Activated B cell treated with CpG ODN at 0.5 μM for 24 hours (primary cell): Measurements from ENCODE around the gene NBPF3. TPM values are rescaled to one million over a fixed set of nuclear protein-coding genes. Genes with fewer than 3 reads are reported as not detected.
"Not testable (repeated sequence)": the region's sequence is repeated elsewhere in the genome, so short reads cannot be mapped to it uniquely, and the experiment has no call there.

Source experiments
- ATAC-seq: fragments of 200-7000 bp; cut with Tn5 transposase; one replicate; pipeline ENCODE4 v1.10.0; 2021; ENCODE audit warnings: low read depth, mild to moderate bottlenecking, moderate library complexity
- CTCF ChIA-PET: fragments of 350-600 bp; sonication (Branson Sonifier 250); formaldehyde crosslinking; loops from one replicate; lab custom pipeline; 2021; ENCODE audit warnings: antibody characterized with exemption; lab: Charles Lee
- POLR2A ChIA-PET: fragments of 350-600 bp; sonication (Branson Sonifier 250); formaldehyde crosslinking; loops from one replicate; lab custom pipeline; 2021; ENCODE audit warnings: antibody characterized with exemption; lab: Charles Lee
- DNase-seq: peaks from one replicate; pipeline ENCODE4 v3.0.0; 2022
- H3K27ac Mint-ChIP-seq: one replicate; pipeline ENCODE4 v1.8.0; 2020; ENCODE audit warnings: mixed read lengths
- H3K27me3 Mint-ChIP-seq: one replicate; pipeline ENCODE4 v1.8.0; 2021; ENCODE audit warnings: mixed read lengths
- H3K36me3 Mint-ChIP-seq: one replicate; pipeline ENCODE4 v1.8.0; 2021; ENCODE audit warnings: low read depth, mixed read lengths
- H3K4me1 Mint-ChIP-seq: one replicate; pipeline ENCODE4 v1.8.0; 2021; ENCODE audit warnings: mixed read lengths
- H3K4me3 Mint-ChIP-seq: one replicate; pipeline ENCODE4 v1.8.0; 2020; ENCODE audit warnings: mild to moderate bottlenecking, mixed read lengths
- H3K9me3 Mint-ChIP-seq: one replicate; pipeline ENCODE4 v1.8.0; 2020; ENCODE audit warnings: mixed read lengths
- intact Hi-C: fragments of 100-400 bp; cut with micrococcal nuclease; formaldehyde crosslinking; loops from one replicate; pipeline ENCODE4 v1.15.1; 2024
- total RNA-seq: library from RNA; stranded (reverse); gene quantifications from 2 replicates; pipeline ENCODE4 v1.2.3, GENCODE V29; 2022
- TF ChIP-seq, protein P1 (sequence below): fragments of 200-600 bp; IDR thresholded peaks from one replicate; pipeline ENCODE4 v1.8.0; 2022; ENCODE audit warnings: antibody characterized with exemption, mild to moderate bottlenecking

NBPF3 gene
- total RNA-seq, 1 donor from 2014 or later, result 4.3 TPM

DNA sequence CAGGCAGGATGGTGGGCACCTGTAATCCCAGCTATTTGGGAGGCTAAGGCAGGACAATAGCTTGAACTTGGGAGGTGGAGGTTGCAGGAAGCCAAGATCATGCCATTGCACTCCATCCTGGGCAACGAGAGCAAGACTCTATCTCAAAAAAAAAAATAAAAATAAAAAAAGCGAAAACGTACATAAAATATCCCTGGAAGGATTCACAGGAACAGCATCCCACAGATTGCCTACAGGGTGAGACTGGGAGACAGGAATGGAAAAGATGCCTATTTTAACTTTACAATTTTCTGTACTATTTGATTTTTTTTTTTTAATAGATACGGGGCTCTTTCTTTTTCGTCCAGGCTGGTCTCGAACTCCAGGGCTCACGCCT, 604 bp upstream of the NBPF3 start:
- Mint-ChIP-seq H3K4me3 (peak overlapping the region; percentile 90), H3K36me3 (no peaks in the 10 kb centered on the region), H3K9me3 (no peaks in the 10 kb centered on the region), H3K27ac (peak overlapping the region; percentile 73), H3K4me1 (peaks cover 16% of the 10 kb centered on the region), H3K27me3 (peaks cover 19% of the 10 kb centered on the region)
- TF ChIP-seq, protein P1, sequence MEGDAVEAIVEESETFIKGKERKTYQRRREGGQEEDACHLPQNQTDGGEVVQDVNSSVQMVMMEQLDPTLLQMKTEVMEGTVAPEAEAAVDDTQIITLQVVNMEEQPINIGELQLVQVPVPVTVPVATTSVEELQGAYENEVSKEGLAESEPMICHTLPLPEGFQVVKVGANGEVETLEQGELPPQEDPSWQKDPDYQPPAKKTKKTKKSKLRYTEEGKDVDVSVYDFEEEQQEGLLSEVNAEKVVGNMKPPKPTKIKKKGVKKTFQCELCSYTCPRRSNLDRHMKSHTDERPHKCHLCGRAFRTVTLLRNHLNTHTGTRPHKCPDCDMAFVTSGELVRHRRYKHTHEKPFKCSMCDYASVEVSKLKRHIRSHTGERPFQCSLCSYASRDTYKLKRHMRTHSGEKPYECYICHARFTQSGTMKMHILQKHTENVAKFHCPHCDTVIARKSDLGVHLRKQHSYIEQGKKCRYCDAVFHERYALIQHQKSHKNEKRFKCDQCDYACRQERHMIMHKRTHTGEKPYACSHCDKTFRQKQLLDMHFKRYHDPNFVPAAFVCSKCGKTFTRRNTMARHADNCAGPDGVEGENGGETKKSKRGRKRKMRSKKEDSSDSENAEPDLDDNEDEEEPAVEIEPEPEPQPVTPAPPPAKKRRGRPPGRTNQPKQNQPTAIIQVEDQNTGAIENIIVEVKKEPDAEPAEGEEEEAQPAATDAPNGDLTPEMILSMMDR, result no peak
- ChIA-PET CTCF (no interaction called here), POLR2A (no interaction called here)
- no peak for DNase-seq
- no peak for ATAC-seq
- intact Hi-C loops, result no loop called here

DNA sequence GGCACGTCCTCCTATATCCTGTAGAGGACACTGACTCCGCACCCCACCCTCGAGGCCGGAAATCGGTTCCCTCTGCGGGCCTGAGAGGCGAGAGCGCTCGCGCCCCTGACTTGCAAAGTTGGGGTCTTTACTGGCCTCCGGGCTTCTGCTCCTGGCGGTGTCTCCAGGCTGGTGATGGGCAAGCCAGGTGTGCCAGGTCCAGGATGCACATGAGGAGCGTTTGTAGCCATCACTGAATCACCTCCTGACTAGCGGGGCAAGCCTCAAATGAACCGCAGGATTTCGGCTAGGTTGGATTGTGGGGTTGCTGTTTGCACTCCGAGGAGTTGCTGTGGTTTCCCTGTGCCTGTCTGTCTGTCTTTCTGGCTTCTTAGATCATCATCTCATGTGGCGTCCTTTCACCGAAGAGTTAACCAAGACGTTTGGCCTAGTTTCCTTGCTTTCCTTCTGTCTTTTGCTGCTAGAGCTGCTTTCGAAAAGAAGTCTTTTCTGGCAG, 741 bp downstream of the NBPF3 start:
- H3K9me3 Mint-ChIP-seq, ATAC-seq, POLR2A ChIA-PET, H3K36me3 Mint-ChIP-seq, H3K27ac Mint-ChIP-seq, CTCF ChIA-PET, DNase-seq: not testable (repeated sequence)
- Mint-ChIP-seq H3K4me1 (peaks cover 16% of the 10 kb centered on the region), H3K4me3 (peak overlapping the region; percentile 90), H3K27me3 (peaks cover 10% of the 10 kb centered on the region)
- intact Hi-C loops, result loop anchor here (10.0 kb wide), 1 partner anchor 186 kb away; no protein-coding TSS in a partner anchor

DNA sequence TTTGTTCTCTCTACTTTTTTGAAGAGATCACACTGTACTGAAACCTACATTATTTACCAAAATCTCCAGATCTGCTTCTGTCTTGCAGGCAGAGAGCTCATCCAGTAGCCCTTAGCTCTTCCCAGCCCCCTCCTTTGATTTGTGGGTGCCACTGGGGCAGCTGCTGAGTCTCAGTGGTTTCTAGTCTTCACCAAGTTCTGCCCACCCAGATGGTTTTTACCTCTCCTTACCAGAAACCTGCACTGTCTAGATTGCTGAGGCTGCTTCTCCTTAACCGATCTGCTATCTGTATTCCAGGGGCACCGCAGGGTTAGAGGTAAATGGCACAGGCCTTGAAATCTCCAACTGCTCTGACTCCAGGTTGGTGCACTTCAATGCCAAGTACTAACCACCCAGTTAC, 6.7 kb downstream of the NBPF3 start:
- H3K27me3 Mint-ChIP-seq, ATAC-seq, CTCF ChIA-PET, H3K4me3 Mint-ChIP-seq, DNase-seq, H3K27ac Mint-ChIP-seq, H3K4me1 Mint-ChIP-seq, POLR2A ChIA-PET, H3K9me3 Mint-ChIP-seq: not testable (repeated sequence)
- intact Hi-C loops, result loop anchor here (10.0 kb wide), 1 partner anchor 192 kb away; no protein-coding TSS in a partner anchor
- peaks cover 16% of the 10 kb centered on the region for H3K36me3 Mint-ChIP-seq

DNA sequence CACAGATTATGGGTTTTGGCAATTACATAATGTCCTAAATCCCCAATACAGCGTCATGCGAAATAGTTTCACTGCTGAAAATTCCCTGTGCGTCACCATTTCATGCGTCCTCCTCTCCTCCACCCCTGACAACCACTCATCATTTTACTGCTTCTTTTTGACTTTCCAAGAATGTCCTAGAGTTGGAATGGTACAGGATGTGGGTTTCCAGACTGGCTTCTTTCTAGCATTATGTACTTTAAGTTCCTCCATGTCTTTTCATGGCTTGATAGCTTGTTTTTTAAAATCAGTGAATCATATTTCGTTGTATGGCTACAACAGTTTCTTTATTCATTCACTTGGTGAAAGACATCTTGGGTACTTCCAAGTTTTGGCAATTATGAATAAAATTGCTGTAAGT, 7.4 kb downstream of the NBPF3 start:
- Mint-ChIP-seq H3K27me3 (peaks cover 2% of the 10 kb centered on the region), H3K4me3 (no peak overlapping the region), H3K27ac (no peak overlapping the region), H3K4me1 (peaks cover 7% of the 10 kb centered on the region), H3K9me3 (no peaks in the 10 kb centered on the region), H3K36me3 (peaks cover 16% of the 10 kb centered on the region)
- TF ChIP-seq, protein P1, result no peak
- ChIA-PET POLR2A (no interaction called here), CTCF (no interaction called here)
- intact Hi-C loops, result loop anchor here (10.0 kb wide), 1 partner anchor 193 kb away; no protein-coding TSS in a partner anchor
- DNase-seq (no peak), ATAC-seq (no peak)

DNA sequence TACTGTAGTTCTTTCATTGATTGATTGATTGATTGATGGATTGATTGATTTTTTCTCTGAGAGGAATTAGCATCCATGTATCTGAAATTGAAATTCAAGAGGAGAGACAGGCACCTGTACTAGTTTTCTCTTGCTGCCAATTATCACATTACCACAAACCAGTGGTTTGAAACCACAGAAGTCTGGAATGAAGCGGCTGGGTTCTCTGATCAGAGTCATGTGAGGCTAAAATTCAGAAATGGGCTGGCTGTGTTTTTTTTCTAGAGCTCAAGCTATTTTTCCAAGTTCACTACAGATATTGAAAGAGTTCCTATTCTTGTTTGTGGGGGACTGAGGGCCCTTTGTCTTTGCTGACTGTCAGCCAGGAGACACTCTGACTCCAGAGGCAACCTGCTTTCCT, 10.0 kb downstream of the NBPF3 start:
- peaks cover 7% of the 10 kb centered on the region for H3K4me1 Mint-ChIP-seq
- H3K36me3 Mint-ChIP-seq, result peaks cover 16% of the 10 kb centered on the region
- TF ChIP-seq, protein P1, result no peak
- ChIA-PET CTCF (no interaction called here), POLR2A (no interaction called here)
- intact Hi-C loops, result loop anchor here (10.0 kb wide), 1 partner anchor 195 kb away; no protein-coding TSS in a partner anchor
- ATAC-seq (no peak), DNase-seq (no peak)
- H3K27me3 Mint-ChIP-seq, result peaks cover 3% of the 10 kb centered on the region
- H3K9me3 Mint-ChIP-seq, result no peaks in the 10 kb centered on the region
- H3K27ac Mint-ChIP-seq, result no peak overlapping the region
- no peak overlapping the region for H3K4me3 Mint-ChIP-seq

DNA sequence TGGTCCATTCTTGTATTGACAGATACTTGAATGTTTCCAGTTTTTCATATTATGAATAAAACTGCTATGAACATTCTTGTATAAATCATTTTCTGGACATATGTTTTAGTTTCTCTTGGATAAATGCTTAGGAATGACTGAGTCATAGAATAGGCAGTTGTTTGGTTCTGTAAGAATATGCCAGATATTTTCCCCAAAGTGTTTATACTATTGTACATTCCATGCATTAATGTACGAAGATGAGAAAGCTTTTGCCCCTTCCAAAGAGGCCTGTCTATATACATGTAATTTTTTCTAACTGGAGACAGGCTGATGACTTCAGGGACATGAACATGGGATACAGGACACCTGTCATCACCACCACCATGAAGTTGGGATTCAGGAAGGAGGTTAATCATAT, 11.3 kb downstream of the NBPF3 start:
- TF ChIP-seq, protein P1, result no peak
- peaks cover 3% of the 10 kb centered on the region for H3K4me1 Mint-ChIP-seq
- POLR2A ChIA-PET, result no interaction called here
- peaks cover 6% of the 10 kb centered on the region for H3K27me3 Mint-ChIP-seq
- CTCF ChIA-PET, result no interaction called here
- no peak for DNase-seq
- no peak overlapping the region for H3K4me3 Mint-ChIP-seq
- intact Hi-C loops, result no loop called here
- H3K9me3 Mint-ChIP-seq, result no peaks in the 10 kb centered on the region
- H3K27ac Mint-ChIP-seq, result no peak overlapping the region
- ATAC-seq, result no peak
- peaks cover 11% of the 10 kb centered on the region for H3K36me3 Mint-ChIP-seq
